RWPE2 (cell line): Measurements from ENCODE around the gene PROSER1.

Source experiments
- ATAC-seq: fragments of 200-7000 bp; cut with Tn5 transposase; 3 replicates; pipeline ENCODE4 v1.9.1; 2021; ENCODE audit warnings: low read depth
- DNase-seq: peaks from one replicate; pipeline ENCODE4 v3.0.0-alpha.2; 2020; ENCODE audit warnings: low spot score
- H3K27ac ChIP-seq: fragments of 450-650 bp; 2 replicates; pipeline ENCODE4 v1.5.1; 2017; ENCODE audit warnings: mild to moderate bottlenecking; ENCODE audit not compliant: poor library complexity, severe bottlenecking
- H3K27me3 ChIP-seq: fragments of 250-450 bp; sonication (Bioruptor Pico); 2 replicates; pipeline ENCODE4 v1.5.1; 2021; ENCODE audit warnings: mild to moderate bottlenecking, moderate library complexity; ENCODE audit not compliant: insufficient read depth, poor library complexity, severe bottlenecking
- H3K36me3 ChIP-seq: fragments of 250-450 bp; sonication (Bioruptor Pico); 2 replicates; pipeline ENCODE4 v1.5.1; 2020; ENCODE audit warnings: low read depth, mild to moderate bottlenecking, moderate library complexity
- H3K4me1 ChIP-seq: fragments of 250-450 bp; sonication (Bioruptor Pico); 2 replicates; pipeline ENCODE4 v1.5.1; 2021; ENCODE audit warnings: mild to moderate bottlenecking, moderate library complexity; ENCODE audit not compliant: insufficient read depth, poor library complexity, severe bottlenecking
- H3K4me3 ChIP-seq: fragments of 250-450 bp; sonication (Bioruptor Pico); 2 replicates; pipeline ENCODE4 v1.5.1; 2021; ENCODE audit warnings: mild to moderate bottlenecking, moderate library complexity; ENCODE audit not compliant: severe bottlenecking
- H3K9me3 ChIP-seq: fragments of 250-450 bp; sonication (Bioruptor Pico); 2 replicates; pipeline ENCODE4 v1.5.1; 2021; ENCODE audit warnings: mild to moderate bottlenecking, moderate library complexity; ENCODE audit not compliant: severe bottlenecking
- TF ChIP-seq, protein P1 (sequence below): fragments of 450-650 bp; IDR thresholded peaks from one replicate; pipeline ENCODE4 v1.5.1; 2017; ENCODE audit warnings: mild to moderate bottlenecking, moderate library complexity; ENCODE audit not compliant: poor library complexity, severe bottlenecking

Gene PROSER1

DNA sequence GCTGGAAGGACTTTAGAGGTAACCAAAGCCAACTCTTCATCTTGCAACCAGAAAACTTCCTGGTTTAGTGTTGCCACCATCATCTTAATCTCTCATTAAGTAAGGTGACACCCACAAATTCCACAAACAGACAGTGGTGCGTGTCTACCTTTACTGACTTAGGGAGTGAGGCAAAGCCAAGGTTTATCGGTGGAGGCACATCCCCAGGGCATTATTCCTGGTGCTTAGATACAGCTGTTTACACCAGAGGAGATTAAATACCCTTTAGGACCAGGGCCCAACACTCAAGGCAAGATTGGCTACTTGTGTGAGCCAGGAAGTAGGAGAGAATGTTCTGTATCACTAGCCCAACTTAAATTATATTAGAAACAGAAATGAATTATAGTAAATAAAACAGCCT is 56.8 kb downstream of the PROSER1 start:
- Histone ChIP-seq H3K27me3 (no peaks in the 10 kb centered on the region), H3K36me3 (no peaks in the 10 kb centered on the region), H3K4me3 (no peak overlapping the region), H3K27ac (no peak overlapping the region), H3K9me3 (no peaks in the 10 kb centered on the region), H3K4me1 (no peaks in the 10 kb centered on the region)
- ATAC-seq (no peak), DNase-seq (no peak)
- TF ChIP-seq, protein P1, sequence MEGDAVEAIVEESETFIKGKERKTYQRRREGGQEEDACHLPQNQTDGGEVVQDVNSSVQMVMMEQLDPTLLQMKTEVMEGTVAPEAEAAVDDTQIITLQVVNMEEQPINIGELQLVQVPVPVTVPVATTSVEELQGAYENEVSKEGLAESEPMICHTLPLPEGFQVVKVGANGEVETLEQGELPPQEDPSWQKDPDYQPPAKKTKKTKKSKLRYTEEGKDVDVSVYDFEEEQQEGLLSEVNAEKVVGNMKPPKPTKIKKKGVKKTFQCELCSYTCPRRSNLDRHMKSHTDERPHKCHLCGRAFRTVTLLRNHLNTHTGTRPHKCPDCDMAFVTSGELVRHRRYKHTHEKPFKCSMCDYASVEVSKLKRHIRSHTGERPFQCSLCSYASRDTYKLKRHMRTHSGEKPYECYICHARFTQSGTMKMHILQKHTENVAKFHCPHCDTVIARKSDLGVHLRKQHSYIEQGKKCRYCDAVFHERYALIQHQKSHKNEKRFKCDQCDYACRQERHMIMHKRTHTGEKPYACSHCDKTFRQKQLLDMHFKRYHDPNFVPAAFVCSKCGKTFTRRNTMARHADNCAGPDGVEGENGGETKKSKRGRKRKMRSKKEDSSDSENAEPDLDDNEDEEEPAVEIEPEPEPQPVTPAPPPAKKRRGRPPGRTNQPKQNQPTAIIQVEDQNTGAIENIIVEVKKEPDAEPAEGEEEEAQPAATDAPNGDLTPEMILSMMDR, result no peak

DNA sequence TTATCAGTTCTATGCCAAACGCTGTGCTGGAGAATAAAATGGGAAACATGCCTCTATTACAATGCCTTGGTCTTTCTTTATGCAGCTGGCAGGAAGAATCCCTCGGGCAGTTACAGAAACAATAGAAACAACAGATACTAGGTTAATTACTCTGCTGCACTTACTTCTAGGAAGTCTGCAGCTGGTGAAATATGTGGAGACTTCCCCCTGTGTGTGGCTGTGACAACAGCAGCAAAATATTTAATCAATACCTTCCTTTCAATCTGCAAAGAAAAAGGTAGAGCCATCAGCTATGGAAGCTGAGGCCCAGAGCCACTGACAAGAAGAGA is 57.2 kb downstream of the PROSER1 start:
- Histone ChIP-seq H3K27ac (no peak overlapping the region), H3K4me3 (no peak overlapping the region), H3K27me3 (no peaks in the 10 kb centered on the region), H3K4me1 (no peaks in the 10 kb centered on the region), H3K36me3 (no peaks in the 10 kb centered on the region), H3K9me3 (no peaks in the 10 kb centered on the region)
- no peak for ATAC-seq
- TF ChIP-seq, protein P1, result no peak
- DNase-seq, result no peak

DNA sequence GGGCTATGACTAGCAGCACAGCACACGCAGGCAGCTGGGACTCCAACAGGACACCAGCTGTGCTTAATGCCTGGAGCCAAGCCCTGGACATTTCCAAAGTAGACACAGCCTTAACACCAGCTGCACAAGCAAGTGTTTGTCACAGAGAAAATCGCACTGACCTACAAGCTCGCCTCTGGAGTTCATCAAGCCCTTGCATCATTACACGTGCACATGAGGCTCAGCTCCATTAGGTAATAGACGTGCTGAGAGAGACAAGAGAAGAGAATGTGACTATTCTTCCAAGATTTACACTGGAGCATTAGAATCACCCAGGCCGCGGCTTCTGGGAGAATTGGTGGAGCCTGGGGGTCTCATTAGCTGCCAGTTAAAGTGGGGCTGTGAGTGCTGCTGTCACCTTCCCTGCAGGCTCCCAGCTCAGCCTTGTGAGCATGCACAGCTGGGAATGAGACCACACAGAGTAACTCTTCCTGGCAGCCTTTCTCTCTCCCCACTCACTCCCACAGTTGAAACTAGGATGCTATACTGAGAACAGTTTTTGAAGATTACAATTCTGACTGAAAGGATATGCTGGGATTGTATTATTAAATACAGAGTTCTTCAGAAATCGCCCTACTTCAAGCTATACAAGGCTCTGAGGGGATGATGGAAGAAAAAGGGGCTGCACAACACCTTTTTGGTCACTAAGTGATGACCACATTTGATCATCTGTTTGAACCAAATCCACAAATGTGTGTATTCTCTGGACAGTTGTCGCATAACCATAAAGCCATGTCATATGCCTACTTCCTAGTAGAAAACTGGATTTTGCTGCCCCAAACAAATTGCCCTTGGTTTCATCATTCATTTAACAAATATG is 57.8 kb downstream of the PROSER1 start:
- Histone ChIP-seq H3K4me1 (no peaks in the 10 kb centered on the region), H3K36me3 (no peaks in the 10 kb centered on the region), H3K4me3 (no peak overlapping the region), H3K9me3 (no peaks in the 10 kb centered on the region), H3K27ac (no peak overlapping the region), H3K27me3 (no peaks in the 10 kb centered on the region)
- TF ChIP-seq, protein P1, result no peak
- ATAC-seq (no peak), DNase-seq (no peak)

DNA sequence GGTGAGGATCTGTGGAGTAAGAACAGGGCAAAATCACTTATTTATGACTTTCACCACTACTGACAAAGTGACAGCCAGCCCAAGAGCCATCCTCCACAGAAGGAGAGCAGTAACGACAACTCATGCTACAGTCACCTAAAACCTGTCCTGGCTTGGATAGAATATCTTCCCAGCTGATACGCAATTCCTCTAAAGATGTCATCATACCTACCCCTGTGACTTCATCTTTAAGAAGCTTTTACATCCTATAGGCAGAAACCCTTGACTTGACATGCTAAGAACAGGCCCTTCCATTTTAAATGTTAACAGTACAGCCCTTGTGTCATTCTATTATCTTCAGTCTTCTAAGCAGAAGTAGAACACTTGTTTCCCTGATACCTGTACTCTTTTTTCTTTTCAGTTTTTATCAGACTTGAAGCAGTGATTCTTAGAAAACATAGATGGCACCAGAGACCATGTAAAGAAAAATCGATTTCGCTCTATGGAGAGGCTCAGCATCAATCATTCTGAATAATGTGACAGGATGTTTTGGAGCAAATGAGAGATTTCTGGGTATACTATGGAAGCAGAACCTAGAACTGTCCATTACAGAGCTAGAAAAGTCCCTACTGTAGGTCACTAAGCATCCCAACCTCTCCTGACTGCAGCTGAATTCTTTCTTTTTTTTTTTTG is 67.4 kb downstream of the PROSER1 start:
- no peak overlapping the region for H3K4me3 ChIP-seq
- no peak for ATAC-seq
- H3K27ac ChIP-seq, result no peak overlapping the region
- no peaks in the 10 kb centered on the region for H3K4me1 ChIP-seq
- TF ChIP-seq, protein P1, result peak; percentile 14
- no peaks in the 10 kb centered on the region for H3K27me3 ChIP-seq
- H3K9me3 ChIP-seq, result no peaks in the 10 kb centered on the region
- H3K36me3 ChIP-seq, result no peaks in the 10 kb centered on the region
- no peak for DNase-seq

DNA sequence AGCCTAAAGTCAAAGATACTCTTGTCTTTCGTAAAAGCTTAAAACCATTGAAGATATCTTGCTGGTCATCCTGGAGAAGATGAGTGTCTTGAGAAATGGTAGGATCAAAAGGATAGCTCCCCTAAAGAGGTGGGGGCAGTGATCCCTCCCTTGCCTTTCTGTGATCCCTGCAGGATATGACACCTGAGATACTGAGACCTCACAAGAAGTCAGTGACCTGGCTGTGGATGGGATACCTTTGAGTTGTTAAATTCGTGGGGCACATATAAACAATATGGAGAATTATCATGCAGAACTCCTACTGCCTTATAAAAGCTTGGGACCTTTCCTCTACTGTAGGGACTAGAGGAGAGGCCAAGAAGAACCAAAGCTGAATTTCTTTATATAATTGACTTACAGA is 68.7 kb downstream of the PROSER1 start:
- no peaks in the 10 kb centered on the region for H3K27me3 ChIP-seq
- no peaks in the 10 kb centered on the region for H3K9me3 ChIP-seq

More for the DNA sequence above, 68.7 kb downstream of the PROSER1 start:
- ATAC-seq (no peak), DNase-seq (no peak)
- TF ChIP-seq, protein P1, result no peak
- Histone ChIP-seq H3K36me3 (no peaks in the 10 kb centered on the region), H3K4me1 (no peaks in the 10 kb centered on the region), H3K27ac (no peak overlapping the region), H3K4me3 (no peak overlapping the region)
